ENCODE measurements around the gene CMIP.

- no peak for TF ChIP-seq CTCF (IDR thresholded peaks at IDR 0.05)
- TF ChIP-seq POLR2A (IDR thresholded peaks at IDR 0.05) = no peak
Measured at GRCh38 chr16:81686391-81687130, 242.0 kb downstream of the CMIP start.

All from thyroid gland (tissue), 4 donors.